Ovary (tissue), 9 donors: Measurements from ENCODE around the gene ZNHIT2. TPM values are rescaled to one million over a fixed set of nuclear protein-coding genes. Genes with fewer than 3 reads are reported as not detected.
"Not testable (repeated sequence)": the region's sequence is repeated elsewhere in the genome, so short reads cannot be mapped to it uniquely, and the experiment has no call there.

Experiments
- DNase-seq, 5 donors: peaks; one replicate each; pipeline ENCODE4 v3.0.0-alpha.2; 2019 to 2020
- H3K27ac ChIP-seq, 2 donors: fragments of 200-600 bp; one replicate each; pipeline versions ENCODE4 v1.5.1 to v1.8.0; 2019 to 2022
- H3K27me3 ChIP-seq: fragments of 200-600 bp; one replicate; pipeline ENCODE4 v1.8.0; 2022
- H3K36me3 ChIP-seq: fragments of 200-600 bp; sonication (generic); one replicate; pipeline ENCODE4 v1.5.1; 2019
- H3K4me1 ChIP-seq: one replicate; pipeline ENCODE4 v1.8.1; 2013; ENCODE audit warnings: mild to moderate bottlenecking, moderate library complexity; ENCODE audit not compliant: insufficient read depth
- H3K4me3 ChIP-seq: fragments of 200-600 bp; sonication (generic); one replicate; pipeline ENCODE4 v1.5.1; 2017
- H3K9me3 ChIP-seq, 2 donors: fragments of 200-600 bp in 1 of 2; sonication (generic) in 1 of 2; one replicate each; pipeline versions ENCODE4 v1.5.1 to v1.8.1; 2013 to 2019; ENCODE audit warnings: mild to moderate bottlenecking in 1 of 2, moderate library complexity in 1 of 2
- EP300 ChIP-seq: sonication (generic); formaldehyde crosslinking; IDR thresholded peaks from one replicate; pipeline ENCODE4 v1.6.1; 2017; ENCODE audit warnings: antibody characterized with exemption
- POLR2A ChIP-seq: fragments of 450-650 bp; IDR thresholded peaks from one replicate; pipeline ENCODE4 v1.6.1; 2017; ENCODE audit warnings: antibody characterized with exemption, mild to moderate bottlenecking, moderate library complexity
- WGBS, 3 donors: extraction: QIAGEN DNeasy Blood & Tissue Kit in 1 of 3; methylation state at CpG; one replicate each; pipeline versions ENCODE4 v1.1.5 to v1.1.7; 2013 to 2017; 5-methylcytosine and 5-hydroxymethylcytosine counted together
- intact Hi-C, 4 donors: fragments of 100-400 bp; cut with DNase I; formaldehyde crosslinking; loops; one replicate each; pipeline versions ENCODE4 v1.11.0 to v1.15.1; 2022 to 2023
- polyA plus RNA-seq, 2 donors: library from polyadenylated mRNA; stranded (reverse); fragments of 200-250 nt in 1 of 2; fragments of 350-450 nt in 1 of 2; fragmentation: Illumina TruSeq in 1 of 2; extraction: RNeasy Lipid Tissue Mini Kit (QIAGEN cat#74804) in 1 of 2; gene quantifications; one replicate each; pipeline ENCODE4 v1.2.3, GENCODE V29; 2013 to 2014
- total RNA-seq, 7 donors: library from RNA; depleted of rRNA in 2 of 7; stranded (reverse); fragments of >200 nt in 2 of 7; fragmentation: NEBNext Ultra II Directional in 3 of 7; extraction: Animal tissue kit (Norgen Biotek cat#: 25700) in 3 of 7; gene quantifications; one replicate each; pipeline versions ENCODE4 v1.1.0 to v1.2.4, GENCODE V29; 2016 to 2023
- TF ChIP-seq, protein P1 (sequence below), 3 donors: fragments of 450-650 bp in 2 of 3; fragments of 200-600 bp in 1 of 3; IDR thresholded peaks; one replicate each; pipeline versions ENCODE4 v1.5.1 to v1.8.0; 2016 to 2022; ENCODE audit warnings: antibody characterized with exemption in 3 of 3, mild to moderate bottlenecking in 1 of 3
- donor health status: DM: no; HTN: no; CAD: no; lungs with moderate emphysema.
- donor health status: DM: no; HTN: no; CAD: no.
- donor health status: Bipolar disorder and iron deficiency.
- donor health status: DM: yes; HTN: yes; CAD: no.
- donor health status: DM: no; HTN: no; CAD: no.
- donor health status: DM: yes; HTN: yes; CAD: no.

The ZNHIT2 gene
- total and polyA plus RNA-seq, 9 donors, result 10.0 to 33.7 (median 13.3) TPM; not detected in 1

DNA sequence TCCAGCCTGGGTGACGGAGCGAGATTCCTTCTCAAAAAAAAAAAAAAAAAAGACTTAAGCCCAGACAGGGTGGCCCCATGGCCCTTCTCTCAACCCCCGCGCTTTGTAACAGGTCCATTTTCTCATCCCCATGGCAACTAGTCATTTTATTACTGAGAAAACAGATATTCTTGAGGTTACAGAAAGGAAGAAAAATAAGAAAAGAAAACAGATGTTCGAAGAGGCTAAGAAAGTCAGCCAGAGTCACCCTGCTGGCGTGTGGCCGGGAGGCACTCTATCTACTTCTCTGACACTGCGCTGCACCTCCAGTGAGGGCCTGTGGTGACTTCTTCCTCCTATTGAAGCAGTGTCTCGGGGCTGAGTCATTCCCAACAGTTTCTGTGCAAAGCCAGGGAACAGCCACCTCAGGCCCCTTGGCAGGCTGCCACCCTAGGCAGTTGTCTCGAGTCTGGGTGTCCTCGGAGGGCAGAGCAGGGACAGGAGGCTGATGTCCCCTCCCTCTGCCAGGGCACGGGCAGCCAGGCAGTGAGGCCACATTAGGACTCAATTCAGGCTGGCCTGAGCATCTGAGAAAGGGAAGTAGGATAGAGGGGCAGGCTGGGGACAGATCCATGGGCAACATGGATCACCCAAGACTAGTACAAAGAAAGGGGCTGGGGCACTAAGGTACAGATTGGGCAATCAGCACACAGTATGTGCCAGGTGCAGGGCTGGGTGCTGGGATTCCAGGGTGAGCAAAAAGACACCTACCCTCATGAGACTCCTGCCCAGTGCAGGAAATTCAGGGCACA, 33.2 kb upstream of the ZNHIT2 start:
- intact Hi-C loops, result no loop called here
- no peak overlapping the region for H3K4me3 ChIP-seq
- TF ChIP-seq, protein P1, sequence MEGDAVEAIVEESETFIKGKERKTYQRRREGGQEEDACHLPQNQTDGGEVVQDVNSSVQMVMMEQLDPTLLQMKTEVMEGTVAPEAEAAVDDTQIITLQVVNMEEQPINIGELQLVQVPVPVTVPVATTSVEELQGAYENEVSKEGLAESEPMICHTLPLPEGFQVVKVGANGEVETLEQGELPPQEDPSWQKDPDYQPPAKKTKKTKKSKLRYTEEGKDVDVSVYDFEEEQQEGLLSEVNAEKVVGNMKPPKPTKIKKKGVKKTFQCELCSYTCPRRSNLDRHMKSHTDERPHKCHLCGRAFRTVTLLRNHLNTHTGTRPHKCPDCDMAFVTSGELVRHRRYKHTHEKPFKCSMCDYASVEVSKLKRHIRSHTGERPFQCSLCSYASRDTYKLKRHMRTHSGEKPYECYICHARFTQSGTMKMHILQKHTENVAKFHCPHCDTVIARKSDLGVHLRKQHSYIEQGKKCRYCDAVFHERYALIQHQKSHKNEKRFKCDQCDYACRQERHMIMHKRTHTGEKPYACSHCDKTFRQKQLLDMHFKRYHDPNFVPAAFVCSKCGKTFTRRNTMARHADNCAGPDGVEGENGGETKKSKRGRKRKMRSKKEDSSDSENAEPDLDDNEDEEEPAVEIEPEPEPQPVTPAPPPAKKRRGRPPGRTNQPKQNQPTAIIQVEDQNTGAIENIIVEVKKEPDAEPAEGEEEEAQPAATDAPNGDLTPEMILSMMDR (IDR thresholded peaks at IDR 0.05), result no peak
- no peak for TF ChIP-seq POLR2A
- no peak for TF ChIP-seq EP300
- peak; percentile 50 to 77 (median 65) for DNase-seq
- no peaks in the 10 kb centered on the region for H3K27me3 ChIP-seq
- WGBS, 3 donors, result 10 to 15% (median 13%) methylated on average over 12 of the region's 12 CpGs
- H3K9me3 ChIP-seq, result peaks cover 0 to 3% of the 10 kb centered on the region in 2 donors
- H3K27ac ChIP-seq, result peak overlapping the region in 1 of 2 donors; percentile 60
- H3K4me1 ChIP-seq, result no peaks in the 10 kb centered on the region
- H3K36me3 ChIP-seq, result no peaks in the 10 kb centered on the region

DNA sequence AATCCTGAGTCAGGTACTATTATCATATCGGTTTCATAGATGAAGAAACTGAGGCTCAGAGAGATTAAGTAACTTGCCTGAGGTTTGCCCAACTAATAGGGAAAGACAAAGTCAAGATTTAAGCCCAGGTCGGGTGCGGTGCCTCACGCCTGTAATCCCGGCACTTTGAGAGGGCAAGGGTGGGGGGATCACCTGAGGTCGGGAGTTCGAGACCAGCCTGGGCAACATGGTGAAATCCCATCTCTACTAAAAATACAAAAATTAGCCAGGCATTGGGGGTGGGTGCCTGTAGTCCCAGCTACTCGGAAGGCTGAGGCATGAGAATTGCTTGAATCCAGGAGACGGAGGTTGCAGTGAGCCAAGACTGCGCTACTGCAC, 32.6 kb upstream of the ZNHIT2 start:
- H3K4me3 ChIP-seq, H3K4me1 ChIP-seq, H3K36me3 ChIP-seq, DNase-seq, H3K27me3 ChIP-seq, H3K9me3 ChIP-seq, intact Hi-C loops: not testable (repeated sequence)
- peak overlapping the region in 1 of 2 donors; percentile 60 for H3K27ac ChIP-seq
- 58 to 65% (median 62%) methylated on average over 10 of the region's 10 CpGs for WGBS, 3 donors

DNA sequence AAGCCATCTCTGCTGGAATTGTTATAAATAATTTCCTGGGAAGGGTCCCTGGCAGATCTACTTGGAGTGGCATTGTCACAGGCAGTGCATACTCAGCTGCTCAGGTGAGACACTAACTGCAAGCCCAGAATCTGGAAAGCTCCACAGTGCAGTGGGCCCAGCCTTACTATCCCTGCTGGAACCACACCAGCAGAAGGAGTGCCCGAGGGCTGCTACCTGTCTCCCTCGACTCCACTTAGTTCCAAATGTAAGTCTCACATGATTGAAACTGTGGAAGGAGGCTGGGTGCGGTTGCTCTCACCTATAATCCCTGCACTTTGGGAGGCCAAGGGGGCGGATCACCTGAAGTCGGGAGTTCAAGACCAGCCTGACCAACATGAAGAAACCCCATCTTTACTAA, 31.2 kb upstream of the ZNHIT2 start:
- intact Hi-C loops, result no loop called here
- no peak overlapping the region for H3K27ac ChIP-seq
- H3K36me3 ChIP-seq, result no peaks in the 10 kb centered on the region
- no peak overlapping the region for H3K4me3 ChIP-seq
- H3K27me3 ChIP-seq, result no peaks in the 10 kb centered on the region
- peaks cover 0 to 3% of the 10 kb centered on the region in 2 donors for H3K9me3 ChIP-seq
- 76 to 92% (median 78%) methylated on average over 5 of the region's 5 CpGs for WGBS, 3 donors
- DNase-seq, result peak in 1 of 5 donors; percentile 4
- H3K4me1 ChIP-seq, result no peaks in the 10 kb centered on the region
- TF ChIP-seq, protein P1 (IDR thresholded peaks at IDR 0.05), result no peak
- no peak for TF ChIP-seq POLR2A
- no peak for TF ChIP-seq EP300

DNA sequence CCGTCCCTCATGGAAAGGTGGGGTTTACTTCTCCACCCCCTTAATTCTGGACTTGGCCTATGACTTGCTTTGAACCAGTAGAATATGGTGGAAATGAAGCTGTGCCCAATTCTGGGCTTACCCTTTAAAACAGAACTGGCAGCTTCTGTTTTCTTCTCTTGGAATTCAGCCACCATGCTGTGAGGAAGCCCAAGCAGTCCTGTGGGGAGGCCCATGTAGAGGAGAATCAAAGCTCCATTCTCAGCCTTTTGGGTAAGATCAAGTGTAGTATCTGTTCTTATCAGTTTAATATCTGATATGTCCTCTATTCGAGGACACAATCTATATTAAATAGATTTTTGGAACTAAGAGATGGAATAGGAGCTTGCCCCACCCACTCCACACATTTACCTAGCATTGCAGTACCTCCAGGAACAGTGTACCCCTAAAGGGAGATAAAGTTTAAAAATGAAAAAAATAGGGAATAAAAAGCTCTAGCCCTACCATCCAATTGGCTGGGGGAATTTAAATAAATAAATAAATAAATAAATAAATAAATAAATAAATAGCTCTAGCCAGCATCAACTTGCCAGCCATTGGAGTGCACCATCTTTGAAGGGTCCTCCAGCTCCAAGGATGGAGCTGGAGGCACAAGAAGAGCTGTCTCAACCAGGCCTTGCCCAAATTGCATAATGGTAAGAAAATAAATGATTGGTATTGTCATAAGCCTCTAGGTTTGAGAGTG, 30.0 kb upstream of the ZNHIT2 start:
- TF ChIP-seq POLR2A (no peak), EP300 (no peak)
- TF ChIP-seq, protein P1 (IDR thresholded peaks at IDR 0.05), result no peak
- intact Hi-C loops, result no loop called here
- Histone ChIP-seq H3K27me3 (no peaks in the 10 kb centered on the region), H3K27ac (no peak overlapping the region), H3K4me1 (no peaks in the 10 kb centered on the region), H3K36me3 (no peaks in the 10 kb centered on the region), H3K9me3 (peaks cover 0 to 3% of the 10 kb centered on the region in 2 donors), H3K4me3 (no peak overlapping the region)
- no peak for DNase-seq
- WGBS, 3 donors, result 64 to 73% (median 67%) methylated on average over 2 of the region's 2 CpGs
